ENCODE results near the gene TUBA1B.

The TUBA1B gene

GRCh38 chr12:49104822-49105221, 26.4 kb downstream of the TUBA1B start:
- H3K9me3 ChIP-seq, result no peaks in the 10 kb centered on the region
- peaks cover 12 to 24% of the 10 kb centered on the region in 2 experiments for H3K4me1 ChIP-seq (ENCODE audit: control insufficient read depth in 1 of 2, insufficient read depth in 1 of 2, low read depth in 1 of 2, low read length in 1 of 2)
- no peak for TF ChIP-seq CTCF (IDR thresholded peaks at IDR 0.05)
- peak overlapping the region; percentile 61 for H3K27ac ChIP-seq
- H3K27me3 ChIP-seq, result no peaks in the 10 kb centered on the region
- H3K36me3 ChIP-seq, result peaks cover 67% of the 10 kb centered on the region
- no peak overlapping the region for H3K4me3 ChIP-seq (ENCODE audit: low read depth in 1 of 2, low read length in 1 of 2)

GRCh38 chr12:49100380-49100779, 30.8 kb downstream of the TUBA1B start:
- Histone ChIP-seq H3K36me3 (peaks cover 84% of the 10 kb centered on the region), H3K4me1 (ENCODE audit: control insufficient read depth in 1 of 2, insufficient read depth in 1 of 2, low read depth in 1 of 2, low read length in 1 of 2) (peaks cover 0 to 8% of the 10 kb centered on the region in 2 experiments), H3K27ac (no peak overlapping the region), H3K27me3 (peaks cover 9% of the 10 kb centered on the region), H3K4me3 (ENCODE audit: low read depth in 1 of 2, low read length in 1 of 2) (no peak overlapping the region), H3K9me3 (no peaks in the 10 kb centered on the region)
- TF ChIP-seq CTCF (IDR thresholded peaks at IDR 0.05), result no peak

- no peak for TF ChIP-seq CTCF (IDR thresholded peaks at IDR 0.05)
- Histone ChIP-seq H3K4me3 (ENCODE audit: low read depth in 1 of 2, low read length in 1 of 2) (no peak overlapping the region), H3K27ac (no peak overlapping the region), H3K9me3 (no peaks in the 10 kb centered on the region), H3K27me3 (peaks cover 25% of the 10 kb centered on the region), H3K4me1 (ENCODE audit: control insufficient read depth in 1 of 2, insufficient read depth in 1 of 2, low read depth in 1 of 2, low read length in 1 of 2) (peaks cover 0 to 8% of the 10 kb centered on the region in 2 experiments), H3K36me3 (peaks cover 72% of the 10 kb centered on the region)
Observed at GRCh38 chr12:49098703-49099102, 32.5 kb downstream of the TUBA1B start.

GRCh38 chr12:49098035-49098451, 33.2 kb downstream of the TUBA1B start:
- H3K27me3 ChIP-seq, result peaks cover 32% of the 10 kb centered on the region
- H3K4me3 ChIP-seq (ENCODE audit: low read depth in 1 of 2, low read length in 1 of 2), result no peak overlapping the region
- H3K36me3 ChIP-seq, result peaks cover 65% of the 10 kb centered on the region
- no peak overlapping the region for H3K27ac ChIP-seq
- no peaks in the 10 kb centered on the region for H3K9me3 ChIP-seq
- peaks cover 0 to 8% of the 10 kb centered on the region in 2 experiments for H3K4me1 ChIP-seq (ENCODE audit: control insufficient read depth in 1 of 2, insufficient read depth in 1 of 2, low read depth in 1 of 2, low read length in 1 of 2)
- peak; percentile 84 for TF ChIP-seq CTCF (IDR thresholded peaks at IDR 0.05)

GRCh38 chr12:49097381-49097780, 33.8 kb downstream of the TUBA1B start:
- no peaks in the 10 kb centered on the region for H3K9me3 ChIP-seq
- peaks cover 59% of the 10 kb centered on the region for H3K36me3 ChIP-seq
- TF ChIP-seq CTCF (IDR thresholded peaks at IDR 0.05), result no peak
- peaks cover 39% of the 10 kb centered on the region for H3K27me3 ChIP-seq
- peaks cover 2 to 11% of the 10 kb centered on the region in 2 experiments for H3K4me1 ChIP-seq (ENCODE audit: control insufficient read depth in 1 of 2, insufficient read depth in 1 of 2, low read depth in 1 of 2, low read length in 1 of 2)
- H3K27ac ChIP-seq, result no peak overlapping the region
- no peak overlapping the region for H3K4me3 ChIP-seq (ENCODE audit: low read depth in 1 of 2, low read length in 1 of 2)

- H3K36me3 ChIP-seq, result peaks cover 35% of the 10 kb centered on the region
- H3K27me3 ChIP-seq, result peaks cover 63% of the 10 kb centered on the region
- no peaks in the 10 kb centered on the region for H3K9me3 ChIP-seq
- H3K4me3 ChIP-seq (ENCODE audit: low read depth in 1 of 2, low read length in 1 of 2), result no peak overlapping the region
- no peak overlapping the region for H3K27ac ChIP-seq
- no peak for TF ChIP-seq CTCF (IDR thresholded peaks at IDR 0.05)
- peaks cover 26 to 35% of the 10 kb centered on the region in 2 experiments for H3K4me1 ChIP-seq (ENCODE audit: control insufficient read depth in 1 of 2, insufficient read depth in 1 of 2, low read depth in 1 of 2, low read length in 1 of 2)
Observed at GRCh38 chr12:49094975-49095365, 36.2 kb downstream of the TUBA1B start.
